Kidney (tissue), 14 donors: ENCODE results near the gene SPAG5. TPM values are rescaled to one million over a fixed set of nuclear protein-coding genes. Genes with fewer than 3 reads are reported as not detected.

Source experiments
- DNase-seq, 5 donors: peaks; one replicate each; pipeline ENCODE4 v3.0.0-alpha.2; 2013 to 2020
- FAIRE-seq: peaks from 2 replicates; lab custom pipeline; 2012; peaks lifted over from hg19 to GRCh38; lab: Jason Lieb, UNC
- H3K27ac ChIP-seq, 2 donors: one replicate each; pipeline ENCODE4 v1.7.0; 2013; ENCODE audit warnings: low read depth in 2 of 2, low read length in 2 of 2, inconsistent platforms in 1 of 2
- H3K27me3 ChIP-seq: one replicate; pipeline ENCODE4 v1.7.1; 2013; ENCODE audit warnings: low read length, inconsistent platforms; ENCODE audit not compliant: control insufficient read depth, insufficient read depth
- H3K36me3 ChIP-seq, 3 donors: one replicate each; pipeline versions ENCODE4 v1.7.0 to v1.7.1; 2013; ENCODE audit warnings: low read length in 3 of 3, control low read depth in 1 of 3, inconsistent platforms in 1 of 3; ENCODE audit not compliant: insufficient read depth in 3 of 3, control insufficient read depth in 2 of 3
- H3K4me1 ChIP-seq, 3 donors: one replicate each; pipeline versions ENCODE4 v1.7.0 to v1.7.1; 2013; ENCODE audit warnings: low read length in 3 of 3, inconsistent platforms in 1 of 3, low read depth in 1 of 3; ENCODE audit not compliant: control insufficient read depth in 2 of 3, insufficient read depth in 2 of 3
- H3K4me3 ChIP-seq, 3 donors: one replicate each; pipeline versions ENCODE4 v1.7.0 to v1.8.1; 2013; ENCODE audit warnings: low read length in 3 of 3, control low read depth in 1 of 3, inconsistent platforms in 1 of 3
- H3K9ac ChIP-seq, 3 donors: one replicate each; pipeline versions ENCODE4 v1.7.0 to v1.7.1; 2013; ENCODE audit warnings: low read length in 3 of 3, control low read depth in 1 of 3, inconsistent platforms in 1 of 3
- H3K9me3 ChIP-seq, 3 donors: one replicate each; pipeline versions ENCODE4 v1.7.0 to v1.7.1; 2013; ENCODE audit warnings: low read length in 3 of 3, control low read depth in 1 of 3, inconsistent platforms in 1 of 3; ENCODE audit not compliant: control insufficient read depth in 2 of 3, insufficient read depth in 1 of 3
- CTCF ChIP-seq: IDR thresholded peaks from 3 replicates; pipeline ENCODE4 v1.5.1; 2012; ENCODE audit warnings: mild to moderate bottlenecking, moderate library complexity, borderline replicate concordance; ENCODE audit not compliant: insufficient read depth; ENCODE audit errors: extremely low read depth
- intact Hi-C: fragments of 100-400 bp; cut with DNase I; formaldehyde crosslinking; loops from one replicate; pipeline ENCODE4 v1.11.1; 2022
- polyA plus RNA-seq: library from polyadenylated mRNA; stranded (reverse); fragments of 350-450 nt; fragmentation: Illumina TruSeq; extraction: RNeasy Lipid Tissue Mini Kit (QIAGEN cat#74804); gene quantifications from one replicate; pipeline ENCODE4 v1.2.3, GENCODE V29; 2014; ENCODE audit warnings: low read depth, low replicate concordance; ENCODE audit not compliant: insufficient read depth
- total RNA-seq: library from RNA; stranded (reverse); fragmentation: NEBNext Ultra II Directional; extraction: Animal tissue kit (Norgen Biotek cat#: 25700); gene quantifications from one replicate; pipeline ENCODE4 v1.2.1, GENCODE V29; 2021
- donor health status: control.
- donor health status: control.
- donor health status: control.
- donor health status: control.
- donor health status: control.
- donor health status: DM: yes; HTN: yes; CAD: no.
- donor health status: Normal renal cell carcinoma (clear cell type).

Gene SPAG5
- total and polyA plus RNA-seq, 2 donors from 2014 or later, result 7.4 to 123 TPM

GRCh38 chr17:28547623-28548416 lies 51.0 kb downstream of the SPAG5 start:
- Histone ChIP-seq H3K4me1 (peaks cover 0 to 12% (median 8%) of the 10 kb centered on the region in 3 donors), H3K27me3 (no peaks in the 10 kb centered on the region), H3K4me3 (no peak overlapping the region), H3K9me3 (no peaks in the 10 kb centered on the region), H3K36me3 (no peaks in the 10 kb centered on the region), H3K27ac (no peak overlapping the region), H3K9ac (no peak overlapping the region)
- peak; percentile 88 for TF ChIP-seq CTCF
- intact Hi-C loops, result no loop called here
- no peak for FAIRE-seq
- peak; percentile 79 to 89 (median 83) for DNase-seq

DNA sequence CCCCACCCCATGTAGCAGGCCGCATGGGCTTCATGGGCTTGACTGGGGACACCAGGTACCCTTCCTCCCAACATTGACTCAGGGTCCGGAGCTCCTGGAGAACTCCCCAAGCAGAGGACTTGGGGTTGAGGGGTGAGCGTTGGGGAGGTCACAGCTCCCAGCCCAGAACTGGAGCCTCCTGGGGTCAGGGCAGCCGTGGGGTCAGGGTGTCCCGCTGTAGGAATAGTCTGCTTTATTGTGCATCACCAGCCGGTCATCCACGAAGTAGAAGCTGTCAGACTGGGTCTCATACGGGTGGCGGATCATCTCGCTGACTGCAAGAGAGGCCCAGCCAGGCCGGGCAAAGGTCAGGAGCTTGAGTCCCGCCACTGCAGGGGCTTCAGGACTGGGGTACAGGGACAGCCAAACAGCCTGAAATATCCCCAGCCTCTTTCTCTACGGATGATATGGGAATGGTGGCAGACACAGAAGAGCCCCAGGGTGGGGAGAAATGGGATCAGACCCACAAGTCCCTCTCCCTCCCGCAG lies 51.7 kb downstream of the SPAG5 start:
- Histone ChIP-seq H3K9me3 (no peaks in the 10 kb centered on the region), H3K36me3 (no peaks in the 10 kb centered on the region), H3K4me3 (no peak overlapping the region), H3K4me1 (peaks cover 0 to 12% (median 8%) of the 10 kb centered on the region in 3 donors), H3K27me3 (no peaks in the 10 kb centered on the region), H3K27ac (no peak overlapping the region), H3K9ac (no peak overlapping the region)
- intact Hi-C loops, result no loop called here
- no peak for TF ChIP-seq CTCF
- no peak for FAIRE-seq
- DNase-seq, result peak in 1 of 5 donors; percentile 50

- no peaks in the 10 kb centered on the region for H3K9me3 ChIP-seq
- intact Hi-C loops, result no loop called here
- DNase-seq, result peak in 1 of 5 donors; percentile 41
- FAIRE-seq, result no peak
- no peak for TF ChIP-seq CTCF
- no peak overlapping the region for H3K27ac ChIP-seq
- H3K27me3 ChIP-seq, result no peaks in the 10 kb centered on the region
- H3K4me3 ChIP-seq, result no peak overlapping the region
- no peak overlapping the region for H3K9ac ChIP-seq
- peaks cover 0 to 3% (median 0%) of the 10 kb centered on the region in 3 donors for H3K4me1 ChIP-seq
- H3K36me3 ChIP-seq, result no peaks in the 10 kb centered on the region
Observed at GRCh38 chr17:28545787-28546415, 52.9 kb downstream of the SPAG5 start.
